ENCODE data around the gene AGFG2. TPM values are rescaled to one million over a fixed set of nuclear protein-coding genes. Genes with fewer than 3 reads are reported as not detected.

Gene AGFG2
- total RNA-seq, 1 donor from 2014 or later = 36.0 TPM

DNA sequence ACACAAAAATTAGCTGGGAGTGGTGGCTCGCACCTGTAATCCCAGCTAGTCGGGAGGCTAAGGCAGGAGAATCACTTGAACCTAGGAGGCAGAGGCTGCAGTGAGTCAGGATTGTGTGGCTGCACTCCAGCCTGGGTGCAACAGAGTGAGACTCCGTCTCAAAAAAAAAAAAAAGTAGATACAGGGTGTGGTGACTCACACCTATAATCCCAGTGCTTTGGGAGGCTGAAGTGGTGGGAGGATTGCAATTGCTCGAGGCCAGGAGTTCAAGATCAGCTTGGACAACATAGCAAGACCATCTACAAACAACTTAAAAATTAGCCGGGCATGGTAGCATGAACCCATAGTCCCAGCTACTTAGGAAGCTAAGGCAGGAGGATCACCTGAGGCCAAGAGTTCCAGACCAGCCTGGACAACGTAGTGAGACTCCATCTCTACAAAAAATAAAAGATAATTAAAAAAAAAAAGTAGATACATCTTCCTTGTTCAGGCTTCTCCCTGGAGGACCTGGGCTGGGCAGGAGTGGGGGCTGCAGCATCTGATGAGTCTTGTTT, 75.4 kb downstream of the AGFG2 start:
- H3K4me3 ChIP-seq = no peak overlapping the region
- H3K27ac ChIP-seq = no peak overlapping the region
- H3K36me3 ChIP-seq = no peaks in the 10 kb centered on the region
- no peak for DNase-seq
- no peaks in the 10 kb centered on the region for H3K9me3 ChIP-seq
- no peaks in the 10 kb centered on the region for H3K27me3 ChIP-seq
- intact Hi-C loops (cut with DNase I) = loop anchor here (10.0 kb wide), 1 partner anchor 70 kb away; no protein-coding TSS in a partner anchor
- TF ChIP-seq, protein P1, sequence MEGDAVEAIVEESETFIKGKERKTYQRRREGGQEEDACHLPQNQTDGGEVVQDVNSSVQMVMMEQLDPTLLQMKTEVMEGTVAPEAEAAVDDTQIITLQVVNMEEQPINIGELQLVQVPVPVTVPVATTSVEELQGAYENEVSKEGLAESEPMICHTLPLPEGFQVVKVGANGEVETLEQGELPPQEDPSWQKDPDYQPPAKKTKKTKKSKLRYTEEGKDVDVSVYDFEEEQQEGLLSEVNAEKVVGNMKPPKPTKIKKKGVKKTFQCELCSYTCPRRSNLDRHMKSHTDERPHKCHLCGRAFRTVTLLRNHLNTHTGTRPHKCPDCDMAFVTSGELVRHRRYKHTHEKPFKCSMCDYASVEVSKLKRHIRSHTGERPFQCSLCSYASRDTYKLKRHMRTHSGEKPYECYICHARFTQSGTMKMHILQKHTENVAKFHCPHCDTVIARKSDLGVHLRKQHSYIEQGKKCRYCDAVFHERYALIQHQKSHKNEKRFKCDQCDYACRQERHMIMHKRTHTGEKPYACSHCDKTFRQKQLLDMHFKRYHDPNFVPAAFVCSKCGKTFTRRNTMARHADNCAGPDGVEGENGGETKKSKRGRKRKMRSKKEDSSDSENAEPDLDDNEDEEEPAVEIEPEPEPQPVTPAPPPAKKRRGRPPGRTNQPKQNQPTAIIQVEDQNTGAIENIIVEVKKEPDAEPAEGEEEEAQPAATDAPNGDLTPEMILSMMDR (IDR thresholded peaks at IDR 0.05) = no peak
- peaks cover 13% of the 10 kb centered on the region for H3K4me1 ChIP-seq
- ATAC-seq = no peak

Other genes with a start within 250 kb of the AGFG2 start
- not detected for gene SPDYE3, start 231.5 kb upstream of the AGFG2 start, total RNA-seq
- 38.1 TPM for gene PILRB, start 181.1 kb upstream of the AGFG2 start, total RNA-seq
- gene PILRA, start 165.7 kb upstream of the AGFG2 start, total RNA-seq = 36.9 TPM
- gene ZCWPW1, start 110.5 kb upstream of the AGFG2 start, total RNA-seq = 4.8 TPM
- gene MEPCE, start 109.4 kb upstream of the AGFG2 start, total RNA-seq = 36.3 TPM
- 24.7 TPM for gene PPP1R35, start 102.7 kb upstream of the AGFG2 start, total RNA-seq
- gene SPACDR, start 74.9 kb upstream of the AGFG2 start, total RNA-seq = 1.8 TPM
- 51.8 TPM for gene TSC22D4, start 60.0 kb upstream of the AGFG2 start, total RNA-seq
- gene NYAP1, start 55.3 kb upstream of the AGFG2 start, total RNA-seq = 0.55 TPM
- gene SAP25, start 34.7 kb downstream of the AGFG2 start, total RNA-seq = 6.4 TPM
- gene LRCH4, start 46.9 kb downstream of the AGFG2 start, total RNA-seq = 88.0 TPM
- gene FBXO24, start 47.1 kb downstream of the AGFG2 start, total RNA-seq = 1.4 TPM
- gene PCOLCE, start 63.2 kb downstream of the AGFG2 start, total RNA-seq = 57.2 TPM
- 14.7 TPM for gene MOSPD3, start 73.3 kb downstream of the AGFG2 start, total RNA-seq
- 0.41 TPM for gene TFR2, start 102.3 kb downstream of the AGFG2 start, total RNA-seq
- gene ACTL6B, start 117.2 kb downstream of the AGFG2 start, total RNA-seq = not detected
- 208 TPM for gene GNB2, start 134.5 kb downstream of the AGFG2 start, total RNA-seq
- gene GIGYF1, start 155.0 kb downstream of the AGFG2 start, total RNA-seq = 44.5 TPM
- gene POP7, start 166.9 kb downstream of the AGFG2 start, total RNA-seq = 20.2 TPM
- gene EPO, start 181.3 kb downstream of the AGFG2 start, total RNA-seq = not detected
- not detected for gene ZAN, start 194.4 kb downstream of the AGFG2 start, total RNA-seq